NOMO-1 (cell line): ENCODE measurements around the gene DGKD.

Source experiments
- DNase-seq, 2 experiments: peaks; one replicate each; lab custom pipeline; 2025; ENCODE audit not compliant: unreplicated experiment in 2 of 2; lab: John Stamatoyannopoulos, UW

DGKD gene

GRCh38 chr2:233487748-233488345, 133.6 kb downstream of the DGKD start:
- no peak for DNase-seq

GRCh38 chr2:233489143-233489542, 134.8 kb downstream of the DGKD start:
- no peak for DNase-seq

- DNase-seq, result no peak
Observed at GRCh38 chr2:233489666-233490065, 135.4 kb downstream of the DGKD start.

GRCh38 chr2:233490831-233491230, 136.5 kb downstream of the DGKD start:
- DNase-seq, result no peak

GRCh38 chr2:233491326-233491725, 137.0 kb downstream of the DGKD start:
- DNase-seq, result no peak

GRCh38 chr2:233492078-233492477, 137.8 kb downstream of the DGKD start:
- no peak for DNase-seq

GRCh38 chr2:233492751-233493150, 138.5 kb downstream of the DGKD start:
- DNase-seq, result no peak

- DNase-seq, result no peak
Observed at GRCh38 chr2:233495503-233496496, 141.5 kb downstream of the DGKD start.

GRCh38 chr2:233497692-233498091, 143.4 kb downstream of the DGKD start:
- no peak for DNase-seq

- DNase-seq, result no peak
Observed at GRCh38 chr2:233498126-233498525, 143.8 kb downstream of the DGKD start.

- no peak for DNase-seq
Observed at GRCh38 chr2:233499928-233500327, 145.6 kb downstream of the DGKD start.

GRCh38 chr2:233501198-233502076, 147.1 kb downstream of the DGKD start:
- DNase-seq, result no peak

- no peak for DNase-seq
Observed at GRCh38 chr2:233503481-233503880, 149.2 kb downstream of the DGKD start.

- no peak for DNase-seq
Observed at GRCh38 chr2:233503947-233504637, 149.8 kb downstream of the DGKD start.

GRCh38 chr2:233513953-233514655, 159.8 kb downstream of the DGKD start:
- DNase-seq, result no peak

- DNase-seq, result peak in 1 of 2 experiments; percentile 45
Observed at GRCh38 chr2:233519787-233520611, 165.7 kb downstream of the DGKD start.
